HepG2 (cell line): ENCODE measurements around the gene PTGIR. TPM values are rescaled to one million over a fixed set of nuclear protein-coding genes. Genes with fewer than 3 reads are reported as not detected.

Experiments
- ARID3A ChIP-seq: IDR thresholded peaks from 2 replicates; pipeline ENCODE4 v1.6.1; 2012; ENCODE audit warnings: low read depth, low read length, improper control_type of control experiment
- ATF3 ChIP-seq: sonication (generic); formaldehyde crosslinking; IDR thresholded peaks from 2 replicates; pipeline ENCODE4 v1.4.0; 2020; ENCODE audit warnings: missing genetic modification reagents
- BHLHE40 ChIP-seq: IDR thresholded peaks from 2 replicates; pipeline ENCODE4 v1.6.1; 2011; ENCODE audit warnings: low read length, improper control_type of control experiment
- CERS6 ChIP-seq: sonication (generic); formaldehyde crosslinking; IDR thresholded peaks from 2 replicates; pipeline ENCODE4 v1.5.0; 2020; ENCODE audit warnings: missing genetic modification reagents
- KLF9 ChIP-seq: IDR thresholded peaks from 2 replicates; pipeline ENCODE4 v1.6.1; 2016; ENCODE audit warnings: low read depth
- MAFG ChIP-seq: sonication (generic); formaldehyde crosslinking; IDR thresholded peaks from 2 replicates; pipeline ENCODE4 v1.5.1; 2020; ENCODE audit warnings: mild to moderate bottlenecking, missing genetic modification reagents
- MIER2 ChIP-seq: IDR thresholded peaks from 2 replicates; pipeline ENCODE4 v1.6.1; 2016; ENCODE audit warnings: missing biosample characterization, missing genetic modification reagents
- MIER3 ChIP-seq: IDR thresholded peaks from 2 replicates; pipeline ENCODE4 v1.6.1; 2016; ENCODE audit warnings: missing compliant biosample characterization, borderline replicate concordance
- NFAT5 ChIP-seq: sonication (generic); formaldehyde crosslinking; IDR thresholded peaks from 2 replicates; pipeline ENCODE4 v1.4.0; 2020; ENCODE audit warnings: missing genetic modification reagents
- RBM22 ChIP-seq: fragments of 200-400 bp; formaldehyde crosslinking; optimal IDR thresholded peaks from 2 replicates; pipeline ENCODE3; 2017; ENCODE audit warnings: mild to moderate bottlenecking, low read length, moderate library complexity
- SIN3A ChIP-seq: IDR thresholded peaks from 2 replicates; pipeline ENCODE4 v1.6.1; 2011; ENCODE audit warnings: low read depth, mild to moderate bottlenecking, control low read depth, low read length, borderline replicate concordance
- SP5 ChIP-seq: IDR thresholded peaks from 2 replicates; pipeline ENCODE4 v1.6.1; 2016; ENCODE audit warnings: low read depth, borderline replicate concordance
- SPEN ChIP-seq: sonication (generic); formaldehyde crosslinking; IDR thresholded peaks from 2 replicates; pipeline ENCODE4 v1.5.1; 2020; ENCODE audit warnings: low read depth, mild to moderate bottlenecking, missing genetic modification reagents
- TRIM24 ChIP-seq: sonication (generic); formaldehyde crosslinking; IDR thresholded peaks from 2 replicates; pipeline ENCODE4 v1.8.0; 2022; ENCODE audit warnings: mild to moderate bottlenecking, missing genetic modification reagents
- WIZ ChIP-seq: sonication (generic); formaldehyde crosslinking; IDR thresholded peaks from 2 replicates; pipeline ENCODE4 v1.5.1; 2020; ENCODE audit warnings: mild to moderate bottlenecking, missing genetic modification reagents
- XBP1 ChIP-seq: sonication (generic); formaldehyde crosslinking; IDR thresholded peaks from 2 replicates; pipeline ENCODE4 v1.5.0; 2020; ENCODE audit warnings: missing genetic modification reagents
- ZNF180 ChIP-seq: sonication (generic); formaldehyde crosslinking; IDR thresholded peaks from 2 replicates; pipeline ENCODE4 v1.4.0; 2020; ENCODE audit warnings: low read depth, missing genetic modification reagents, borderline replicate concordance
- ZNF230 ChIP-seq: sonication (generic); formaldehyde crosslinking; IDR thresholded peaks from 2 replicates; pipeline ENCODE4 v1.4.0; 2020; ENCODE audit warnings: mild to moderate bottlenecking, missing genetic modification reagents
- ZNF234 ChIP-seq: sonication (generic); formaldehyde crosslinking; conservative IDR thresholded peaks from 2 replicates; pipeline ENCODE4 v1.5.1; 2020; ENCODE audit warnings: mild to moderate bottlenecking, missing genetic modification reagents
- ZNF383 ChIP-seq: sonication (generic); formaldehyde crosslinking; IDR thresholded peaks from 2 replicates; pipeline ENCODE4 v1.4.0; 2020; ENCODE audit warnings: missing genetic modification reagents, mild to moderate bottlenecking, borderline replicate concordance
- ZNF558 ChIP-seq: sonication (generic); formaldehyde crosslinking; IDR thresholded peaks from 2 replicates; pipeline ENCODE4 v1.9.0; 2022; ENCODE audit warnings: mild to moderate bottlenecking, missing genetic modification reagents, borderline replicate concordance
- ZNF761 ChIP-seq: sonication (generic); formaldehyde crosslinking; conservative IDR thresholded peaks from 2 replicates; pipeline ENCODE4 v1.4.0; 2020; ENCODE audit warnings: mild to moderate bottlenecking, missing genetic modification reagents
- ZNF792 ChIP-seq: IDR thresholded peaks from 2 replicates; pipeline ENCODE4 v1.6.1; 2016
- polyA plus RNA-seq, 8 experiments: library from polyadenylated mRNA; depleted of rRNA in 3 of 8; stranded (reverse) in 7 of 8; unstranded in 1 of 8; fragments of >200 nt; fragmentation: Illumina TruSeq in 4 of 8; extraction: Trizol in 4 of 8; gene quantifications; 2 replicates each; pipeline versions ENCODE4 v1.2.1 to v1.2.3, GENCODE V29; 2011 to 2016; ENCODE audit warnings: low read depth in 4 of 8, missing spikeins in 1 of 8, mixed read lengths in 1 of 8; ENCODE audit not compliant: insufficient read depth in 1 of 8
- total RNA-seq, 5 experiments: library from RNA; depleted of rRNA; stranded (reverse); fragments of >200 nt; fragmentation: Illumina TruSeq; extraction: Trizol; gene quantifications; 2 replicates each; pipeline ENCODE4 v1.2.3, GENCODE V29; 2016; ENCODE audit warnings: low read depth in 1 of 5

The PTGIR gene
- total and polyA plus RNA-seq, 2 of the 13 experiments (the other 11 are each of a cell fraction or from before 2014, with no cell fraction given), result not detected

- TF ChIP-seq TRIM24 (CRISPR knock-in tag) (no peak), ZNF230 (CRISPR knock-in tag) (no peak), BHLHE40 (peak; percentile 96), ZNF234 (no peak), RBM22 (no peak), ZNF383 (CRISPR knock-in tag) (0 out of 2 replicates have a peak, but pooled peaks have one; percentile 12), ATF3 (CRISPR knock-in tag) (no peak; the same call in 1 of the 2 replicates), ZNF180 (CRISPR knock-in tag) (no peak), CERS6 (CRISPR knock-in tag) (no peak), ZNF792 (no peak), ARID3A (no peak), SPEN (CRISPR knock-in tag) (peak; percentile 90), SP5 (CRISPR knock-in tag) (peak; percentile 94), XBP1 (CRISPR knock-in tag) (no peak), MAFG (CRISPR knock-in tag) (no peak), NFAT5 (CRISPR knock-in tag) (0 out of 2 replicates have a peak, but pooled peaks have one; percentile 10), ZNF558 (CRISPR knock-in tag) (no peak; the same call in 1 of the 2 replicates), SIN3A (no peak), KLF9 (no peak; the same call in 1 of the 2 replicates), WIZ (CRISPR knock-in tag) (no peak), MIER2 (CRISPR knock-in tag) (no peak; the same call in 1 of the 2 replicates), ZNF761 (CRISPR knock-in tag) (peak; percentile 71; the same call in 1 of the 2 replicates), MIER3 (CRISPR knock-in tag) (peak; percentile 52; the same call in 1 of the 2 replicates)
Observed at GRCh38 chr19:46600384-46601317, 24.2 kb downstream of the PTGIR start (continued).
